SK-N-SH (cell line): ENCODE measurements around the gene RPL7A.
A peak's percentile ranks its signal among the peaks of the same experiment; 100 is the strongest.

Experiments
- CHD2 ChIP-seq: fragments of 150-350 bp; IDR thresholded peaks from 2 replicates; pipeline ENCODE4 v1.6.1; 2018; ENCODE audit warnings: low read length; ENCODE audit not compliant: partially characterized antibody
- EZH2phosphoT487 ChIP-seq: fragments of 200-600 bp; sonication (generic); IDR thresholded peaks from 2 replicates; pipeline ENCODE4 v1.6.1; 2017; ENCODE audit warnings: low read depth, mixed run types, mild to moderate bottlenecking, antibody characterized with exemption, moderate library complexity, borderline replicate concordance
- JUND ChIP-seq: IDR thresholded peaks from 2 replicates; pipeline ENCODE4 v1.4.0; 2012
- NFIC ChIP-seq: IDR thresholded peaks from 2 replicates; pipeline ENCODE4 v1.4.0; 2012; ENCODE audit warnings: borderline replicate concordance
- NRF1 ChIP-seq: IDR thresholded peaks from 2 replicates; pipeline ENCODE4 v1.6.1; 2012; ENCODE audit warnings: low read depth, mild to moderate bottlenecking, low read length
- POLR2AphosphoS5 ChIP-seq: IDR thresholded peaks from 2 replicates; pipeline ENCODE4 v1.6.1; 2012; ENCODE audit warnings: low read depth, low read length
- RAD21 ChIP-seq: IDR thresholded peaks from 2 replicates; pipeline ENCODE4 v1.6.1; 2012; ENCODE audit warnings: mild to moderate bottlenecking, low read length
- YY1 ChIP-seq: IDR thresholded peaks from 2 replicates; pipeline ENCODE4 v1.4.0; 2012; ENCODE audit warnings: low read depth, mild to moderate bottlenecking
- TF ChIP-seq, protein P1 (sequence below): IDR thresholded peaks from 2 replicates; pipeline ENCODE4 v1.4.0; 2012; ENCODE audit warnings: low read depth, borderline replicate concordance
- TF ChIP-seq, protein P2 (sequence below): fragments of 200-600 bp; sonication (generic); IDR thresholded peaks from 2 replicates; pipeline ENCODE4 v1.6.1; 2017; ENCODE audit warnings: antibody characterized with exemption, mild to moderate bottlenecking, moderate library complexity
- TF ChIP-seq, protein P3 (sequence below): IDR thresholded peaks from 2 replicates; pipeline ENCODE4 v1.4.0; 2012; ENCODE audit warnings: low read depth
- TF ChIP-seq, protein P4 (sequence below): IDR thresholded peaks from 2 replicates; pipeline ENCODE4 v1.6.1; 2012; ENCODE audit warnings: mild to moderate bottlenecking, low read depth, low read length, moderate library complexity

DNA sequence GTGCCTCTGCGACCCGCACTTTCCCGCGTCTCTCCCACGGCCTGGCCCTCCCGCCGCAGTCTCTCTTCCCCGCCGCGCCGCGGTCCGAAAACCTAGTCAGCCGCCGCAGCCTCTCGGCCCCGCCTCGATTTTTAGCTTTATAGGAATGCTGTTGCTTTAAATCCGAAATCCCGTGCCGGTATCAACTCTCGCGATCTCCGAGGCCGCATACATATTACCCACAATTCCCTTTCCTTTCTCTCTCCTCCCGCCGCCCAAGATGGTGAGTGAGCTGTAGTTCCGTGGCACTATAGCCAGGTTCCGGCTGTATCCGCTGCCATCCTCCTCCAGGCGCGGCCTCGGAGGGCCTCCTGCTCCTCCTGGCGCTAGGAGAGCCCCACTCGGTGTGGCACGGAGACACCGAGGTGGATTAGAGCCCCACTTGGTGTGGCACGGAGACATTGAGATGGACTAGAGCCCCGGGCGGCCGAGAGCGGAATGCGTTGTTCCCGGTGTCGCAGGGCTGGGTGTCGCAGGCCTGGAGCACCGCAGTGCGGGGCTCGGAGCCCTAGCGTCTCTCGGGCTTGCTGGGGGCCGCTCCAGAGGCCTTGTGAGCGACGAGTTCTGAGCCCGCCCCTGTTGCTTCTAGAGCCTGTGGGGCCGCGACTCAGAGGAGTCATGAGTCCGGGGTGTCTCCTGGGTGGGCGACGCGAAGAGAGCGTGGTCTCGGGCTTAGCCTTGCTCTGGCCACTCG, at the start of gene RPL7A, which contains the start of gene MED22:
- TF ChIP-seq NFIC (0 out of 2 replicates have a peak, but pooled peaks have one; percentile 17), CHD2 (peak; percentile 99), EZH2phosphoT487 (no peak), JUND (no peak), POLR2AphosphoS5 (peak; percentile 100), YY1 (peak; percentile 93), RAD21 (no peak), NRF1 (no peak)
- TF ChIP-seq, protein P1, sequence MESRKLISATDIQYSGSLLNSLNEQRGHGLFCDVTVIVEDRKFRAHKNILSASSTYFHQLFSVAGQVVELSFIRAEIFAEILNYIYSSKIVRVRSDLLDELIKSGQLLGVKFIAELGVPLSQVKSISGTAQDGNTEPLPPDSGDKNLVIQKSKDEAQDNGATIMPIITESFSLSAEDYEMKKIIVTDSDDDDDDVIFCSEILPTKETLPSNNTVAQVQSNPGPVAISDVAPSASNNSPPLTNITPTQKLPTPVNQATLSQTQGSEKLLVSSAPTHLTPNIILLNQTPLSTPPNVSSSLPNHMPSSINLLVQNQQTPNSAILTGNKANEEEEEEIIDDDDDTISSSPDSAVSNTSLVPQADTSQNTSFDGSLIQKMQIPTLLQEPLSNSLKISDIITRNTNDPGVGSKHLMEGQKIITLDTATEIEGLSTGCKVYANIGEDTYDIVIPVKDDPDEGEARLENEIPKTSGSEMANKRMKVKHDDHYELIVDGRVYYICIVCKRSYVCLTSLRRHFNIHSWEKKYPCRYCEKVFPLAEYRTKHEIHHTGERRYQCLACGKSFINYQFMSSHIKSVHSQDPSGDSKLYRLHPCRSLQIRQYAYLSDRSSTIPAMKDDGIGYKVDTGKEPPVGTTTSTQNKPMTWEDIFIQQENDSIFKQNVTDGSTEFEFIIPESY = peak; percentile 99
- TF ChIP-seq, protein P2, sequence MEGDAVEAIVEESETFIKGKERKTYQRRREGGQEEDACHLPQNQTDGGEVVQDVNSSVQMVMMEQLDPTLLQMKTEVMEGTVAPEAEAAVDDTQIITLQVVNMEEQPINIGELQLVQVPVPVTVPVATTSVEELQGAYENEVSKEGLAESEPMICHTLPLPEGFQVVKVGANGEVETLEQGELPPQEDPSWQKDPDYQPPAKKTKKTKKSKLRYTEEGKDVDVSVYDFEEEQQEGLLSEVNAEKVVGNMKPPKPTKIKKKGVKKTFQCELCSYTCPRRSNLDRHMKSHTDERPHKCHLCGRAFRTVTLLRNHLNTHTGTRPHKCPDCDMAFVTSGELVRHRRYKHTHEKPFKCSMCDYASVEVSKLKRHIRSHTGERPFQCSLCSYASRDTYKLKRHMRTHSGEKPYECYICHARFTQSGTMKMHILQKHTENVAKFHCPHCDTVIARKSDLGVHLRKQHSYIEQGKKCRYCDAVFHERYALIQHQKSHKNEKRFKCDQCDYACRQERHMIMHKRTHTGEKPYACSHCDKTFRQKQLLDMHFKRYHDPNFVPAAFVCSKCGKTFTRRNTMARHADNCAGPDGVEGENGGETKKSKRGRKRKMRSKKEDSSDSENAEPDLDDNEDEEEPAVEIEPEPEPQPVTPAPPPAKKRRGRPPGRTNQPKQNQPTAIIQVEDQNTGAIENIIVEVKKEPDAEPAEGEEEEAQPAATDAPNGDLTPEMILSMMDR = no peak
- TF ChIP-seq, protein P3, sequence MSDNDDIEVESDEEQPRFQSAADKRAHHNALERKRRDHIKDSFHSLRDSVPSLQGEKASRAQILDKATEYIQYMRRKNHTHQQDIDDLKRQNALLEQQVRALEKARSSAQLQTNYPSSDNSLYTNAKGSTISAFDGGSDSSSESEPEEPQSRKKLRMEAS = peak; percentile 88
- TF ChIP-seq, protein P4, sequence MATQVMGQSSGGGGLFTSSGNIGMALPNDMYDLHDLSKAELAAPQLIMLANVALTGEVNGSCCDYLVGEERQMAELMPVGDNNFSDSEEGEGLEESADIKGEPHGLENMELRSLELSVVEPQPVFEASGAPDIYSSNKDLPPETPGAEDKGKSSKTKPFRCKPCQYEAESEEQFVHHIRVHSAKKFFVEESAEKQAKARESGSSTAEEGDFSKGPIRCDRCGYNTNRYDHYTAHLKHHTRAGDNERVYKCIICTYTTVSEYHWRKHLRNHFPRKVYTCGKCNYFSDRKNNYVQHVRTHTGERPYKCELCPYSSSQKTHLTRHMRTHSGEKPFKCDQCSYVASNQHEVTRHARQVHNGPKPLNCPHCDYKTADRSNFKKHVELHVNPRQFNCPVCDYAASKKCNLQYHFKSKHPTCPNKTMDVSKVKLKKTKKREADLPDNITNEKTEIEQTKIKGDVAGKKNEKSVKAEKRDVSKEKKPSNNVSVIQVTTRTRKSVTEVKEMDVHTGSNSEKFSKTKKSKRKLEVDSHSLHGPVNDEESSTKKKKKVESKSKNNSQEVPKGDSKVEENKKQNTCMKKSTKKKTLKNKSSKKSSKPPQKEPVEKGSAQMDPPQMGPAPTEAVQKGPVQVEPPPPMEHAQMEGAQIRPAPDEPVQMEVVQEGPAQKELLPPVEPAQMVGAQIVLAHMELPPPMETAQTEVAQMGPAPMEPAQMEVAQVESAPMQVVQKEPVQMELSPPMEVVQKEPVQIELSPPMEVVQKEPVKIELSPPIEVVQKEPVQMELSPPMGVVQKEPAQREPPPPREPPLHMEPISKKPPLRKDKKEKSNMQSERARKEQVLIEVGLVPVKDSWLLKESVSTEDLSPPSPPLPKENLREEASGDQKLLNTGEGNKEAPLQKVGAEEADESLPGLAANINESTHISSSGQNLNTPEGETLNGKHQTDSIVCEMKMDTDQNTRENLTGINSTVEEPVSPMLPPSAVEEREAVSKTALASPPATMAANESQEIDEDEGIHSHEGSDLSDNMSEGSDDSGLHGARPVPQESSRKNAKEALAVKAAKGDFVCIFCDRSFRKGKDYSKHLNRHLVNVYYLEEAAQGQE = peak; percentile 62; the same call in 1 of the 2 replicates
